GM13976 (cell line): ENCODE data around the gene PCED1B.

Experiments
- DNase-seq: peaks from one replicate; pipeline ENCODE4 v3.0.0; 2012; ENCODE audit warnings: low spot score
- CTCF ChIP-seq: IDR thresholded peaks from 2 replicates; pipeline ENCODE4 v1.5.1; 2012; ENCODE audit warnings: borderline replicate concordance, mild to moderate bottlenecking; ENCODE audit not compliant: insufficient read depth; ENCODE audit errors: extremely low read depth, missing control alignments, control extremely low read depth
- in situ Hi-C: fragments of 300-500 bp; cut with MboI; formaldehyde crosslinking; loops from one replicate; pipeline ENCODE4 v1.12.0; 2022; ENCODE audit warnings: low sequenced_read_pairs, mixed read lengths, inconsistent platforms; ENCODE audit not compliant: unreplicated experiment

PCED1B gene

DNA sequence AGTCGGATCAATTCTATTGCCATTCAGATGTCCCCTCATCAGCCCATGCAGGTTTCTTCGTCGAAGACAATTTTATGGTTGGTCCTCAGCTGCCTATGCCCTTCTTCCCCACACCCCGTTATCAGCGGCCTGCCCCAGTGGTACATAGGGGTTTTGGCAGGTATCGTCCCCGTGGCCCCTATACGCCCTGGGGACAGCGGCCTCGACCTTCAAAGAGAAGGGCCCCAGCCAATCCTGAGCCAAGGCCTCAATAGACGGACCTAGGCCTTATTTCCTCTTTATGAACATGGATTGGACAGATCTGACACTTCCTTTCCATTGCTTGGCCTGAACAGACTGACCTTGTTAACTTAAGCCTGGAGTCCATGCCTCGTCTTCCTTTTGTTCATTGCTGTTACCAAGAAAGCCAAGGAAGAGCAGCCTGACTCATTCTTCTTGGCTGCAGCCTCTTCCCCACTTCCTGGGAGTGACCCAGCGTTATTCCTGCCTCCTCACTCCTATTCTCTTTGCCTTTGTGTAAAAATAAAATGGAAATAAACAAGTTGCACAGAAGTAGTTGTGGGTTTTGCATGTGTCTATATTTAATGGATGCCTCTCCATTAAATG is 156.8 kb downstream of the PCED1B start:
- TF ChIP-seq CTCF, result no peak
- in situ Hi-C loops, result no loop called here
- no peak for DNase-seq

DNA sequence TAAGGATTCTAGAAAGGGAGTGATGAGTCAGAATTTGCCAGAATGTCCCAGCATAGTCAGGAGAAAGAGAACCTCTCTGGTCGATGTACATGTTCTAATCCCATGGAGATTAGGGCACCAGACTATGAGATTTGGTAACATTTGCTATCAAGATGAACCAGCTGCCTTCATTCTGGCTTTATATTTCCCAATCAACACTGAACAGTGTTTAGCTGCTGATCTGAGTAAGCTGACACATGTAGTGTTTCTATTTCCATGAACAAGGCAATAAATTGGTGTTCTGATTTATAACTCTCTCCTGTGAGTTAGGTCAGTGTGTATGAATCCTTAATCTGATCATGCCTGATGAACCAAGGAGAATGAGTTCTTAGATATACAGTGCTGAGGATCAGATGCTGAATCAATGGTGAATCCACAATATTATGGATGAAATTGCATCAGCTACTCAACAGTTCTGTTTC is 158.4 kb downstream of the PCED1B start:
- in situ Hi-C loops, result no loop called here
- TF ChIP-seq CTCF, result no peak
- no peak for DNase-seq

- TF ChIP-seq CTCF, result no peak
Observed at GRCh38 chr12:47238669-47239114, 159.3 kb downstream of the PCED1B start.

GRCh38 chr12:47242426-47242825 is 163.0 kb downstream of the PCED1B start:
- in situ Hi-C loops, result no loop called here
- TF ChIP-seq CTCF, result no peak
- DNase-seq, result no peak

More at GRCh38 chr12:47238669-47239114, 159.3 kb downstream of the PCED1B start:
- in situ Hi-C loops, result no loop called here
- no peak for DNase-seq

DNA sequence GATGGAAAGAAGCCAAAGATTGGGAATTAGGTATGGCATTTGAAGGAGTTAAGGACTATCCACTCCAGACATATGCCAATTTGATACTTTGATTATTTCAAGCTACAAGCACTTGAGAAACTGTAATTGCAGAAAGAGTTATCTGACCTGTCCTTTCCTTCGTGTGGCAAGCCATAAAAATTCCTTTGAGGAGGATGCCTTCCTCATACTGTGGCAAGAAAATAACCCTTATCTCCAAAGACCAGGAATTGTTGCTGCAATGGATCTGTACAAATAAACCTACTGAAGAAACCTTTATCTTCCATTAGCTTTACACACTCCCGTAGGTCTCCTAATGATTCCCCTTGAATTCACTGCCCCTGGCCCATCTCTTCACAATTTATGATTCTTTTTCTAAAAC is 165.4 kb downstream of the PCED1B start:
- no peak for TF ChIP-seq CTCF
- no peak for DNase-seq
- in situ Hi-C loops, result no loop called here

GRCh38 chr12:47245623-47246022 is 166.2 kb downstream of the PCED1B start:
- no peak for DNase-seq
- in situ Hi-C loops, result no loop called here
- no peak for TF ChIP-seq CTCF
